ENCODE results near the gene COPG1. TPM values are rescaled to one million over a fixed set of nuclear protein-coding genes. Genes with fewer than 3 reads are reported as not detected.

The COPG1 gene
- total and polyA plus RNA-seq, 9 donors, result 49.2 to 147 (median 115) TPM

- no peaks in the 10 kb centered on the region for H3K9me3 ChIP-seq
- TF ChIP-seq CTCF (IDR thresholded peaks at IDR 0.05) (no peak), POLR2A (IDR thresholded peaks at IDR 0.05) (no peak), EP300 (IDR thresholded peaks at IDR 0.05) (no peak)
- no peaks in the 10 kb centered on the region for H3K36me3 ChIP-seq
- H3K27ac ChIP-seq, result no peak overlapping the region
- no peak overlapping the region for H3K4me3 ChIP-seq
- no peaks in the 10 kb centered on the region for H3K27me3 ChIP-seq
- WGBS, 3 donors, result 76 to 86% (median 86%) methylated on average over 2 of the region's 2 CpGs
- intact Hi-C loops (cut with DNase I), result loop anchor here in 2 of 4 donors (10.0 kb wide), 2 partner anchors 123 to 127 kb away; partner anchors contain the start of genes CNBP (in 1 of the 2) and MBD4 (in 1 of the 2)
- peaks cover 7% of the 10 kb centered on the region for H3K4me1 ChIP-seq (ENCODE audit: insufficient read depth)
- DNase-seq, result no peak
Measured at GRCh38 chr3:129312021-129312639, 62.7 kb downstream of the COPG1 start.

GRCh38 chr3:129312671-129313414, 63.4 kb downstream of the COPG1 start:
- intact Hi-C loops (cut with DNase I), result loop anchor here in 2 of 4 donors (10.0 kb wide), 2 partner anchors 122 to 128 kb away; partner anchors contain the start of genes CNBP (in 1 of the 2) and MBD4 (in 1 of the 2)
- H3K27ac ChIP-seq, result no peak overlapping the region
- H3K4me3 ChIP-seq, result no peak overlapping the region
- H3K27me3 ChIP-seq, result no peaks in the 10 kb centered on the region
- no peak for TF ChIP-seq EP300 (IDR thresholded peaks at IDR 0.05)
- no peak for TF ChIP-seq POLR2A (IDR thresholded peaks at IDR 0.05)
- TF ChIP-seq CTCF (IDR thresholded peaks at IDR 0.05), result no peak
- H3K9me3 ChIP-seq, result no peaks in the 10 kb centered on the region
- peaks cover 8% of the 10 kb centered on the region for H3K4me1 ChIP-seq (ENCODE audit: insufficient read depth)
- H3K36me3 ChIP-seq, result no peaks in the 10 kb centered on the region
- peak in 1 of 5 donors; percentile 41 for DNase-seq

GRCh38 chr3:129313415-129313664, 63.9 kb downstream of the COPG1 start:
- no peak overlapping the region for H3K27ac ChIP-seq
- peaks cover 8% of the 10 kb centered on the region for H3K4me1 ChIP-seq (ENCODE audit: insufficient read depth)
- no peaks in the 10 kb centered on the region for H3K27me3 ChIP-seq
- no peak for DNase-seq
- intact Hi-C loops (cut with DNase I), result loop anchor here in 2 of 4 donors (10.0 kb wide), 2 partner anchors 121 to 129 kb away; partner anchors contain the start of genes CNBP (in 1 of the 2) and MBD4 (in 1 of the 2)
- no peaks in the 10 kb centered on the region for H3K36me3 ChIP-seq
- no peaks in the 10 kb centered on the region for H3K9me3 ChIP-seq
- TF ChIP-seq POLR2A (IDR thresholded peaks at IDR 0.05) (no peak), CTCF (IDR thresholded peaks at IDR 0.05) (no peak)
- no peak overlapping the region for H3K4me3 ChIP-seq

GRCh38 chr3:129313665-129314385, 64.4 kb downstream of the COPG1 start:
- H3K27ac ChIP-seq, result peak overlapping the region; percentile 87 to 90
- intact Hi-C loops (cut with DNase I), result loop anchor here in 3 of 4 donors (2.0 to 10.0 kb wide), 3 partner anchors 35 to 129 kb away; partner anchors contain the start of genes CNBP (in 1 of the 3), HMCES (in 1 of the 3) and MBD4 (in 1 of the 3)
- DNase-seq, result peak in 4 of 5 donors; percentile 35 to 55 (median 46)
- no peaks in the 10 kb centered on the region for H3K27me3 ChIP-seq
- peak; percentile 18 for TF ChIP-seq POLR2A (IDR thresholded peaks at IDR 0.05)
- no peak for TF ChIP-seq CTCF (IDR thresholded peaks at IDR 0.05)
- no peak for TF ChIP-seq EP300 (IDR thresholded peaks at IDR 0.05)
- H3K4me3 ChIP-seq, result peak overlapping the region; percentile 63
- no peaks in the 10 kb centered on the region for H3K9me3 ChIP-seq
- WGBS, 3 donors, result 37 to 48% (median 40%) methylated on average over 7 of the region's 7 CpGs
- H3K36me3 ChIP-seq, result no peaks in the 10 kb centered on the region
- peaks cover 8% of the 10 kb centered on the region for H3K4me1 ChIP-seq (ENCODE audit: insufficient read depth)
